HG03439 (cell line): Measurements from ENCODE around the gene DLK1.

Experiments
- ATAC-seq: cut with Tn5 transposase; IDR thresholded peaks from one replicate; pipeline ENCODE4 v1.9.1; 2021; ENCODE audit warnings: mild to moderate bottlenecking, moderate library complexity; ENCODE audit not compliant: unreplicated experiment

Gene DLK1

GRCh38 chr14:100692859-100693558, 33.7 kb upstream of the DLK1 start:
- no peak for ATAC-seq

- no peak for ATAC-seq
Observed at GRCh38 chr14:100693877-100694578, 32.7 kb upstream of the DLK1 start.

- no peak for ATAC-seq
Observed at GRCh38 chr14:100694579-100695422, 31.9 kb upstream of the DLK1 start.

GRCh38 chr14:100695423-100695738, 31.3 kb upstream of the DLK1 start:
- no peak for ATAC-seq

GRCh38 chr14:100696008-100696407, 30.7 kb upstream of the DLK1 start:
- ATAC-seq, result no peak

- no peak for ATAC-seq
Observed at GRCh38 chr14:100696590-100696989, 30.1 kb upstream of the DLK1 start.

- no peak for ATAC-seq
Observed at GRCh38 chr14:100698066-100698465, 28.6 kb upstream of the DLK1 start.

GRCh38 chr14:100698666-100699448, 27.8 kb upstream of the DLK1 start:
- ATAC-seq, result no peak

GRCh38 chr14:100701314-100701713, 25.4 kb upstream of the DLK1 start:
- no peak for ATAC-seq

GRCh38 chr14:100702590-100702989, 24.1 kb upstream of the DLK1 start:
- ATAC-seq, result no peak

- no peak for ATAC-seq
Observed at GRCh38 chr14:100703386-100704220, 23.1 kb upstream of the DLK1 start.

- ATAC-seq, result no peak
Observed at GRCh38 chr14:100706200-100706599, 20.5 kb upstream of the DLK1 start.

GRCh38 chr14:100706860-100707259, 19.8 kb upstream of the DLK1 start:
- no peak for ATAC-seq

- no peak for ATAC-seq
Observed at GRCh38 chr14:100708425-100709288, 18.0 kb upstream of the DLK1 start.

GRCh38 chr14:100709289-100710284, 17.1 kb upstream of the DLK1 start:
- ATAC-seq, result no peak

GRCh38 chr14:100710391-100710790, 16.3 kb upstream of the DLK1 start:
- ATAC-seq, result no peak

- ATAC-seq, result no peak
Observed at GRCh38 chr14:100710826-100711462, 15.7 kb upstream of the DLK1 start.

GRCh38 chr14:100711493-100711892, 15.2 kb upstream of the DLK1 start:
- no peak for ATAC-seq
